Stimulated activated CD8-positive, alpha-beta memory T cell treated with anti-CD3 and anti-CD28 coated beads, Interleukin-4, amount 100 ng/mL, for 4 hours (primary cell): Measurements from ENCODE around the gene COL1A1.

Experiments used
- DNase-seq, 2 donors: peaks; one replicate each; pipeline ENCODE4 v3.0.0-alpha.2; 2020; ENCODE audit warnings: low read depth in 2 of 2, low spot score in 1 of 2

Gene COL1A1

GRCh38 chr17:50173335-50173941, 28.0 kb downstream of the COL1A1 start:
- no peak for DNase-seq

DNA sequence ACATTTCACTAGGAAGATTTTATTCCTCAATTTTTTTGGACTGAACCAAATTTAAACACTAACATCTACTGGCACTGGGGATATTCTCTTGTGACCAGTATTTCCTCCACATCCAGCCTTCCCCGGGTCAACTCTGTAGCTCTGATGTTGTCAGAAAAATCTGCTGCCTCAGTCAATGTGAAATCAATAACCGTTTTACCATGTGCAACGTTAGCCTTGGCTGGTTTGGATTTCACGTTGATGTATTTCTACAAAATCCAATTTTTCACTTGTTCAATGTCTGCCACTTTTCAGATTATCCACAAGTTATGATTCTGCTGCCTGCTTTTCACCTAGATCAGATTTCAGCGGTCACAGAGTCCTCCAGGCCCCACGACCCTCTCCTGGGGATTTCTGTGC, 28.5 kb downstream of the COL1A1 start:
- DNase-seq: no peak

DNA sequence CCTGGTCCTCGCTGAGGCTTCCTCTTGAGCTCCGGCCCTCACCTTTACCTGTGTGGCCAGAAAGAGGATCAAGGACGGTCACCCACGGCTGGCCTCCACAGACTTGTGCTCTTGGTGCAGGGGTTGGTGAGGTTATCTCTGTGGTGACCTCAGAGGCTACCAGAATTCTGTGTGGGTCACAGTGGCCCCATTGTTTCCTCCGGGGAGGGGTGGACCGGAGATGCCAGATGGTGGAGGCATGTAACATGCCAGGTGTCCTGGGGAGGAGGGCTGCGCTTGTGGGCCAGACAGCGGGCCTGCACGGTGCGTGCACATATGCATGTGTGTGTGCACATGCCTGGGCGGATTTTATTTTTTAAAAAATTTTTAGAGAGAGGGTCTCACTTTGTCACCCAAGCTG, 29.3 kb downstream of the COL1A1 start:
- DNase-seq: no peak

- DNase-seq: no peak
Measured at GRCh38 chr17:50171371-50172071, 29.9 kb downstream of the COL1A1 start.

DNA sequence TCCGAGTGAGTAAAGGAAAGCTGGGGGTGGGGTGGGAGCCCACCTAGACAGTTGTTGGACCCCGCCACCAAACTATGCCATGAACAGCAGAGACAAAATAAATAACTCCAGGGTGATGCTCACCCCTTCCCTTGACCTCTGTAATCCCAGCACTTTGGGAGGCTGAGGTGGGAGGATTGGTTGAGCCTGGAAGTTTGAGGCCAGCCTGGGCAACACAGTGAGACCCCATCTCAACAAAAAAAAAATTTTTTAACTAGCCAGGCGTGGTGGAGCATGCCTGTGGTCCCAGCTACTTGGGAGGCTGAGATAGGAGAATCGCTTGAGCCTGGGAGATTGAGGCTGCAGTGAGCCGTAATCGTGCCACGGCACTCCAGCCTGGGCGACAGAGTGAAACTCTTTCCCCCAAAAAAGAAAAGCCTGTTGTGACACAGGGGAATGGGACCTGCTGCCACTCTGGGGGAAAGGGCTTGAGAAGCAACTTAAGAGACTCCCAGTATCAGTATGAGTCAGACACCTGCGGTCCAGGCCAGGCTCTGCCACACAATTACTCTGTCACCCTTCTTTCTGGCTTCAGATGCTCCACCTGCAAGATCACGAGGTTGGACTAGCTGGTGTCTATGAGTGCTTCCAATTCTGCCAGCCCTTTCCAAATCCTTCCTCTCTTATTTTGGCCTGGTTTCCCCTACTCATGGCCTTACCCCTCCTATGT, 30.6 kb downstream of the COL1A1 start:
- no peak for DNase-seq

DNA sequence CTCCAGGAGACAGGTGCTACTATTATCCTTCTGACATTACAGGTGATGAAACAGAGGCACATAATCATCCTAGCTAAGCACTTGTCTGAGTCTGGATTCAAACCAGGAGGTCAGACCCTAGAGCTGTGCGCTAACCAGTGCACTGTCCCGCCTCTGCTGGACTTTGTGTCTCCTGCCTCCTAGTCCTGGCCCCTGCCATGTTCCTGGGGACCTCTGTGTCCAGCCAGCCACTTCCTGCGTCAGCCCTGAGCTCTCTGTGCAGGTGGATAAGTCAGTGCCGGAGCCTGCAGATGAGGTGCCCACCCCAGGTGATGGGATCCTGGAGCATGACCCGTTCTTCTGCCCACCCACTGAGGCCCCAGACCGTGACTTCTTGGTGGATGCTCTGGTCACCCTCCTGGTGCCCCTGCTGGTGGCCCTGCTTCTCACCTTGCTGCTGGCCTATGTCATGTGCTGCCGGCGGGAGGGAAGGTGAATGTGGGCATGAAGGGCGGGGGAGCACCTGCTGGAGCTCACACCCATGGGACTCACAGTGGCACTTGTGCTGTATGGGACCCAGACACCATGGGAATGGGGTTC, 31.5 kb downstream of the COL1A1 start:
- DNase-seq: no peak

- peak in 1 of 2 donors; percentile 35 for DNase-seq
Measured at GRCh38 chr17:50169121-50169764, 32.2 kb downstream of the COL1A1 start.

- no peak for DNase-seq
Measured at GRCh38 chr17:50168319-50168718, 33.1 kb downstream of the COL1A1 start.

- DNase-seq: no peak
Measured at GRCh38 chr17:50167371-50167770, 34.1 kb downstream of the COL1A1 start.

GRCh38 chr17:50166518-50167181, 34.8 kb downstream of the COL1A1 start:
- no peak for DNase-seq

- no peak for DNase-seq
Measured at GRCh38 chr17:50165867-50166517, 35.4 kb downstream of the COL1A1 start, which contains the start of gene SGCA. Gene SGCA, plus strand, starts transcription at chr17:50166005. Its CDS starts 36 bp downstream, at chr17:50166041.

DNA sequence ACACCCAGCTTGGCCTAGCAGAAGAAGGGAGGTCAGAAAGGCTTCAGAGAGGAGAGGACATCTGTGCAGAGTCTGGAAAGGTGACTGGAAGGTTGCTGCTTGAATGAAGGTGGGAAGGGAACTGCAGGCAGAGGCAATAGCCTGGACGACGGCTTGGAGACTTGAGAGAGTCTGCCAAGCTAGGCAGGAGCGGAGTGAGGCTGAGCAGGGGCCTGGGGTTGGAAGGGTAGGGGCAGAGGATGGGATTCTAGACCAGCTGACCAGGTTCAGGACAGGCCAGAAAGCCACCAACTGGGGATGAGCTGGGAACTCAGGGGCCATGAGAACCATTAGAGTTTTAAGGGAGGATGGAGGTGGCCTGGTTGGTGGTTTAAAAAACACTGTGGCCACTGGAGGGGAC, 36.0 kb downstream of the COL1A1 start:
- no peak for DNase-seq

- no peak for DNase-seq
Measured at GRCh38 chr17:50165066-50165465, 36.4 kb downstream of the COL1A1 start.

- DNase-seq: no peak
Measured at GRCh38 chr17:50164697-50164988, 36.8 kb downstream of the COL1A1 start.

DNA sequence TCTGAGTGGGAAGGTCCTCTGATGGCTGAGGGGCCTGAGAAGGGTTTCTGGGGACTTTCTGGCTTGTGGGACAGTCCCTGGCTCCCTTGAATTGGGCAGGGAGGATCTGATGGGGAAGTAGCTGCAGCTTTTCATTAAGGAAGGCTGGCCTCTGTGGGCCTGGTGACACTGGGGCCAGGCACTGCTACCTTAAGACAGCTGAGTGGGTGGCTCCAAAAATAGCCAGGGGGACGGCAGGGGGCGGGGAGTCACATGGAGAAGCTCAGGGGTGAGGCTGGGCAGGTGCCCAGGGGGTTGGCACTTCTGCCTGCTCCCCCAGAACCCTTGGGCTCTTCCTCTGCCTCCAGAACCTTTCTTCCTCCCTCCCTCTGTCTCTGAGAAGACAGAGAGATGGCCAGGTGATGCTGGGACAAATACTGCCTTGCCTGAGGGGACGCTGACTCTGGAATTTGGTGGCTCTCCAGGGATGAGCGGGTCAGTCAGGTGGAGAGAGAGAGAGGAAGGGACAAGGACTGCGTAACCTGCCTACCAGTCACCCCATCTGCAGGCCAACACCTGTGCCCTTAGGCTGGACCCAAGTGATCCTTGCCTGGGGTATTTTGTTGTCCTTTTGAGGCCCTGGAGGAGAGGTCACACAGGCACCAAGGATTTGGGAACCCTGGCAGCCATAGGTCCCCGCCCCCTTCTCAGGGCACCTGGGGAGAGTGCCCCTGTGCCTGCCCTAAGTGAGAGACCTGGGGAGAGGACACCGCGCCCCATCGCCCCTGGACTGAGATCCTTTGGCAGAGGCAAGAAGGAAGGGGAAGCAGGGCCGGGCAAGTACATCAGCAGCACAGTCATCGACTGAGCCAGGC, 37.4 kb downstream of the COL1A1 start:
- DNase-seq: no peak

DNA sequence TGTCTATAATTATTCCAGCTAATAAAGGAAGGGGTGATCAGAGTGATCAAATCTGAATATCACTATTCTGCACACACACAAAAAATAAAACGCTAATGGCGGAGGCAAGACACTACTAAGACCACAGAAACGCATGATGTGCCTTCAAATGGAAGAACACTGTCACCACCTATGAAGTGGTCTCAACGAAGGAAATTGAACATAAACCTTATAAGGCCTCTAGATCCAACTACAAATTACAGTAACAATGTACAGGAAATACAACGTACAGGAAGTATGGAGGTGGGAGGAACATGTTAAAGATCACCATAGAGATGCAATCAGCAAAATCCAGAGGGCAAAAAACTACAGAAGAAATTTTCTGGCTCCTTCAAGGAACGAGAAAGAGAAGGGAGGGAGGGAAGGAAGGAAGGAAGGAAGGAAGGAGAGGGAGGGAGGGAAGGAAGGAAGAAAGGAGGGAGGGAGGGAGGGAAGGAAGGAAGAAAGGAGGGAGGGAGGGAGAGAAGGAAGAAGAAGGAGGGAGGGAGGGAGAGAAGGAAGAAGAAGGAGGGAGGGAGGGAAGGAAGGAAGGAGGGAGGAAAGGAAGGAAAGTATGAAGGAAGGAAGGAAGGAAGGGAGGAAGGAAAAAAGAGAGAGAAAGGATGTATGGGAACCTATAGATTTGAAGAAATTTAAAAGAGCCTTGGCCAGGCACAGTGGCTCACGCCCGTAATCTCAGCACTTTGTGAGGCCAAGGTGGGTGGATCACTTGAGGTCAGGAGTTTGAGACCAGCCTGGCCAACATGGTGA, 38.8 kb downstream of the COL1A1 start:
- DNase-seq: no peak

DNA sequence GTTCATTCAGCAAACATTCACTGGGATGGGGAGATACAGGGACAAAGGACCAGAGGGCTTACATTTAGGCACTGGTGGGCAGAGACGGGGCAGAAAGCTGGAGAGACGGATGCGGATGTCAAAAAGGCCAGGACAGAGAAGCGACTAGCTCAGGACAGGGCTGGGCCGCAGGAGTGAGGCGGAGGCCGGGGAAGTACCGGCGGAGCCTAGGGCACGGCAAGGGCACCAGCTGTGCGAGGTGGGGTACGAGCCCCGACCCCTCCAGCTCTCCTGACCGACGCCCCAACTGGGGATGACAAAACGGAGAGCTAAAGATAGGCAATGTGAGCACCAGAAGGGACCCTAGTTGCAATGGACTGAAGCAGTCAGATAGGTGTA, 39.5 kb downstream of the COL1A1 start:
- DNase-seq: no peak

DNA sequence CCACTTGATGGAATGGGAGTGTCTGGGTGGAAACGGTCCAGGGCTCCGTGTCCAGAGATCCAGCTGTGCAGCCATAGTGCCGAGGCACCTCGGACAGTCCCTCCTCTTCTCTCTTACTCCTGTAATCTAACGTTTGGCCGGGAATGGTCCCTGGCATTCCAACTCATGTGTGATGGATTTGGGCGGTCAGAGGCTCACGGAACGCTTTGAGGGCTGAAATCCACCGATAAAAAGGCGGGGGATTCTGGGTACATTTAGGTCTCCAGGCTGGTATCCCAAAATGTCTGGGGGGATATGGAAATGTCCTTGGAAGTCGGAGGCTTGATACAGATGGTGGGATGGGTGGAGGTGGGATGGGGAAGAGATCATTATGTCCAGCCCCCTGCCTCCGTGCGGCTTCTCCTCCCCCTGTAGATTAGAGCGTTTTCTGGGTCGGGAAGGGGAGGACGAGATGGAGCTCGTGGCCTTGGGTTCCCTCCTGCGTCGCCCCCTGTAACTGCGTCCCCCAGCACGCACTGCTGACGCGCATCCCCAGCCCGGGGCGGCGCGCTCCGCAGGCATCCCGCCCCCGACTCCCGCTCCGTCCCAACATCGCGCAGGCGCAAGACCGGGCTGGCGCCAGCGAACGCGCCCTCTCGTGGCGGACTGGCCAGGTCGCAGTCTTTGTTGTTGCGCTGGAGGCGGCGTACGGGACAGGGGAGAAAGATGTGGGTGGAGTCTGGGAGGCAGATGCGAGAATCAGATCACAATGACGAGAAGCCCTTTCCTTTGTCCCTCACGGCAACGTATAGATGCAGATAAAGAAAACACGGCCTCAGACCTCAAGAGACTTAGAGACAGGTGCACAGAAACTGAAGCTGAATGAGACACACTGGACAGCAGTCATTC, 40.2 kb downstream of the COL1A1 start:
- peak; percentile 89 to 91 for DNase-seq
